ENCODE measurements around the gene ACSBG1.

DNA sequence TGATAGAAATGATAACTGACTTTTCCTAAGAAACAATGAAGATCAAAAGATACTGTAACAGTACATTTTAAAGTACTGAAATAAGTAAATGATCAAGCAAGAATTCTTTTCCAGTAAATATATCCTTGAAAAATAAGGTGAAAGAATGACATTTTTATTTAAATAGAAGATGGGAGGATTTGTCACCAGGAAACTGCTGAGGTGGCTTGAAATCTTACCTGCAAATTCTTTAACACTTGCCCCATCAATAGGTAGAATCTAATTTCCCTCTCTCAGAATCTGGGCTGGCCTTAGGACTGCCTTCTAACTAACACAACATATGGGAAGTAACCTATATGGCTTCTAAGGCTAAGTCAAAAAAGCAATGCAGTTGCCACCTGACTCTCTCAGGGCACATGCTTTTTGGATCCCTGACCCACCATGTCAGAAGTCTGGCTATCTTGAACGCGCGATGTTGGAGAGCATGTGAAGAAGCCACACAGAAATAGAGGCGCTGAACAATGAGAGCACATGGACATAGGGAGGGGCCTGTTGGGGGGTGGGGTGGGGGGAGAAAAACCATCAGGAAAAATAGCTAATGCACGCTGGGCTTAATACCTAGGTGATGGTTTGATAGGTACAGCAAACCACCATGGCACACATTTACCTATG, 11.5 kb downstream of the ACSBG1 start:
- TF ChIP-seq, protein P1, sequence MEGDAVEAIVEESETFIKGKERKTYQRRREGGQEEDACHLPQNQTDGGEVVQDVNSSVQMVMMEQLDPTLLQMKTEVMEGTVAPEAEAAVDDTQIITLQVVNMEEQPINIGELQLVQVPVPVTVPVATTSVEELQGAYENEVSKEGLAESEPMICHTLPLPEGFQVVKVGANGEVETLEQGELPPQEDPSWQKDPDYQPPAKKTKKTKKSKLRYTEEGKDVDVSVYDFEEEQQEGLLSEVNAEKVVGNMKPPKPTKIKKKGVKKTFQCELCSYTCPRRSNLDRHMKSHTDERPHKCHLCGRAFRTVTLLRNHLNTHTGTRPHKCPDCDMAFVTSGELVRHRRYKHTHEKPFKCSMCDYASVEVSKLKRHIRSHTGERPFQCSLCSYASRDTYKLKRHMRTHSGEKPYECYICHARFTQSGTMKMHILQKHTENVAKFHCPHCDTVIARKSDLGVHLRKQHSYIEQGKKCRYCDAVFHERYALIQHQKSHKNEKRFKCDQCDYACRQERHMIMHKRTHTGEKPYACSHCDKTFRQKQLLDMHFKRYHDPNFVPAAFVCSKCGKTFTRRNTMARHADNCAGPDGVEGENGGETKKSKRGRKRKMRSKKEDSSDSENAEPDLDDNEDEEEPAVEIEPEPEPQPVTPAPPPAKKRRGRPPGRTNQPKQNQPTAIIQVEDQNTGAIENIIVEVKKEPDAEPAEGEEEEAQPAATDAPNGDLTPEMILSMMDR (IDR thresholded peaks at IDR 0.05 in 8 of 11, conservative IDR thresholded peaks at IDR 0.05 in 3 of 11): no peak
- TF ChIP-seq POLR2AphosphoS5 (IDR thresholded peaks at IDR 0.05): no peak
- TF ChIP-seq POLR2A (IDR thresholded peaks at IDR 0.05): no peak

Data from spleen (tissue), 7 donors.